SU-DHL-6 (cell line): ENCODE data around the gene CACNB2.

ENCODE experiments used
- CTCF ChIP-seq: fragments of 200-600 bp; sonication (generic); IDR thresholded peaks from one replicate; pipeline ENCODE4 v1.5.1; 2017; ENCODE audit warnings: antibody characterized with exemption, mild to moderate bottlenecking, low read length, moderate library complexity; ENCODE audit not compliant: insufficient read depth, poor library complexity, severe bottlenecking
- EZH2phosphoT487 ChIP-seq: fragments of 200-600 bp; sonication (generic), shearing (Covaris generic); conservative IDR thresholded peaks from 2 replicates; pipeline ENCODE4 v1.6.1; 2018; ENCODE audit warnings: mild to moderate bottlenecking, antibody characterized with exemption, low read length, moderate library complexity, mixed read lengths

- no peak for TF ChIP-seq CTCF
- TF ChIP-seq EZH2phosphoT487, result no peak
Observed at GRCh38 chr10:18099415-18099814, 40.8 kb upstream of the CACNB2 start.
